IMR-90 (cell line): ENCODE results near the gene COL5A1. TPM values are rescaled to one million over a fixed set of nuclear protein-coding genes. Genes with fewer than 3 reads are reported as not detected.

Source experiments
- ATAC-seq: fragments of 200-7000 bp; cut with Tn5 transposase; 2 replicates; pipeline ENCODE4 v1.9.1; 2020; ENCODE audit warnings: low read depth, mild to moderate bottlenecking, moderate library complexity
- BruUV-seq: library from RNA; stranded (reverse); fragments of 400-500 nt; replicated peaks from 2 replicates; lab custom pipeline; 2021; lab: Mats Ljungman, UMichigan
- CTCF ChIA-PET: fragments of 300-600 bp; formaldehyde crosslinking; extraction: SDS; loops from one replicate; lab custom pipeline; 2021; ENCODE audit warnings: antibody characterized with exemption; lab: Yijun Ruan, JAX
- POLR2A ChIA-PET: fragments of 300-600 bp; sonication (Branson Sonifier 250); formaldehyde crosslinking; loops from one replicate; lab custom pipeline; 2022; ENCODE audit warnings: antibody characterized with exemption; ENCODE audit not compliant: unreplicated experiment; lab: Charles Lee
- DNase-seq: peaks from one replicate; pipeline ENCODE4 v3.0.0; 2013
- H2AFZ ChIP-seq: replicated peaks from 2 replicates; pipeline ENCODE3; 2013; ENCODE audit warnings: low read length, mild to moderate bottlenecking; ENCODE audit not compliant: poor library complexity
- H2AK5ac ChIP-seq: 2 replicates; pipeline ENCODE4 v1.6.1; 2013; ENCODE audit warnings: low read depth, low read length, inconsistent platforms
- H2AK9ac ChIP-seq: replicated peaks from 2 replicates; pipeline ENCODE3; 2013; ENCODE audit warnings: mild to moderate bottlenecking, low read depth, low read length, moderate library complexity; ENCODE audit not compliant: poor library complexity
- H2BK120ac ChIP-seq: 2 replicates; pipeline ENCODE4 v1.6.1; 2013; ENCODE audit warnings: low read depth, low read length, inconsistent platforms
- H2BK15ac ChIP-seq: 3 replicates; pipeline ENCODE4 v1.6.1; 2013; ENCODE audit warnings: low read depth, low read length, inconsistent platforms
- H2BK20ac ChIP-seq: 2 replicates; pipeline ENCODE4 v1.6.1; 2013; ENCODE audit warnings: low read depth, mild to moderate bottlenecking, inconsistent platforms, low read length, moderate library complexity
- H2BK5ac ChIP-seq: 2 replicates; pipeline ENCODE4 v1.6.1; 2013; ENCODE audit warnings: mild to moderate bottlenecking, low read depth, low read length, inconsistent platforms; ENCODE audit not compliant: poor library complexity, severe bottlenecking
- H3K14ac ChIP-seq: replicated peaks from 2 replicates; pipeline ENCODE4 v1.6.1; 2013; ENCODE audit warnings: low read depth, low read length, inconsistent platforms
- H3K18ac ChIP-seq: 2 replicates; pipeline ENCODE4 v1.6.1; 2013; ENCODE audit warnings: low read depth, low read length, control low read depth
- H3K23ac ChIP-seq: 2 replicates; pipeline ENCODE4 v1.6.1; 2013; ENCODE audit warnings: low read depth, low read length, inconsistent platforms
- H3K27ac ChIP-seq: 2 replicates; pipeline ENCODE4 v1.5.1; 2013; ENCODE audit warnings: mild to moderate bottlenecking, control low read depth, low read length; ENCODE audit not compliant: insufficient read depth
- H3K27me3 ChIP-seq: 2 replicates; pipeline ENCODE4 v1.6.1; 2013; ENCODE audit warnings: low read length; ENCODE audit not compliant: control insufficient read depth, insufficient read depth
- H3K36me3 ChIP-seq: 2 replicates; pipeline ENCODE4 v1.6.1; 2013; ENCODE audit warnings: low read length, mixed read lengths; ENCODE audit not compliant: control insufficient read depth, insufficient read depth
- H3K4ac ChIP-seq: 2 replicates; pipeline ENCODE4 v1.6.1; 2013; ENCODE audit warnings: low read depth, low read length, inconsistent platforms
- H3K4me1 ChIP-seq: 2 replicates; pipeline ENCODE4 v1.6.1; 2013; ENCODE audit warnings: low read length, mixed read lengths; ENCODE audit not compliant: control insufficient read depth, insufficient read depth
- H3K4me2 ChIP-seq: 2 replicates; pipeline ENCODE4 v1.6.1; 2013; ENCODE audit warnings: low read depth, mild to moderate bottlenecking, control low read depth, low read length, moderate library complexity
- H3K4me3 ChIP-seq: 2 replicates; pipeline ENCODE4 v1.5.1; 2013; ENCODE audit warnings: low read depth, mild to moderate bottlenecking, control low read depth, low read length, moderate library complexity; ENCODE audit not compliant: insufficient read depth
- H3K56ac ChIP-seq: 2 replicates; pipeline ENCODE4 v1.6.1; 2013; ENCODE audit warnings: low read length, inconsistent platforms; ENCODE audit not compliant: insufficient read depth; ENCODE audit errors: extremely low read depth
- H3K79me1 ChIP-seq, 2 experiments: 2 replicates each; pipeline ENCODE4 v1.6.1; 2013; ENCODE audit warnings: low read length in 2 of 2, inconsistent platforms in 1 of 2, low read depth in 1 of 2
- H3K9ac ChIP-seq: 2 replicates; pipeline ENCODE4 v1.6.1; 2013; ENCODE audit warnings: low read depth, low read length, control low read depth
- H3K9me1 ChIP-seq: 2 replicates; pipeline ENCODE4 v1.6.1; 2013; ENCODE audit warnings: low read length, inconsistent platforms; ENCODE audit not compliant: insufficient read depth
- H3K9me3 ChIP-seq: 2 replicates; pipeline ENCODE4 v1.6.1; 2013; ENCODE audit warnings: low read length; ENCODE audit not compliant: control insufficient read depth, insufficient read depth
- H4K20me1 ChIP-seq: 2 replicates; pipeline ENCODE4 v1.6.1; 2013; ENCODE audit warnings: low read length, inconsistent platforms; ENCODE audit not compliant: insufficient read depth
- H4K5ac ChIP-seq: 2 replicates; pipeline ENCODE4 v1.6.1; 2013; ENCODE audit warnings: mild to moderate bottlenecking, low read depth, low read length, control low read depth
- H4K8ac ChIP-seq, 2 experiments: 2 replicates each; pipeline ENCODE4 v1.6.1; 2013; ENCODE audit warnings: low read depth in 2 of 2, low read length in 2 of 2, control low read depth in 1 of 2, inconsistent platforms in 1 of 2
- H4K91ac ChIP-seq: 2 replicates; pipeline ENCODE4 v1.6.1; 2013; ENCODE audit warnings: low read depth, low read length, inconsistent platforms; ENCODE audit not compliant: insufficient read depth
- BHLHE40 ChIP-seq: fragments of 150-350 bp; IDR thresholded peaks from 2 replicates; pipeline ENCODE4 v1.6.1; 2016; ENCODE audit warnings: mild to moderate bottlenecking, low read depth, low read length
- CEBPB ChIP-seq: IDR thresholded peaks from 2 replicates; pipeline ENCODE4 v1.6.1; 2012; ENCODE audit warnings: low read depth, low read length, improper control_type of control experiment
- CHD1 ChIP-seq: IDR thresholded peaks from 2 replicates; pipeline ENCODE4 v1.6.1; 2012; ENCODE audit warnings: low read depth, low read length, improper control_type of control experiment
- ELK1 ChIP-seq: fragments of 150-350 bp; IDR thresholded peaks from 2 replicates; pipeline ENCODE4 v1.6.1; 2016; ENCODE audit warnings: low read depth, mild to moderate bottlenecking, low read length, moderate library complexity, borderline replicate concordance
- FOS ChIP-seq: fragments of 150-350 bp; IDR thresholded peaks from 2 replicates; pipeline ENCODE4 v1.6.1; 2016; ENCODE audit warnings: low read depth, low read length
- MAFK ChIP-seq: IDR thresholded peaks from 2 replicates; pipeline ENCODE4 v1.6.1; 2012; ENCODE audit warnings: low read depth, low read length, improper control_type of control experiment
- MAZ ChIP-seq: IDR thresholded peaks from 2 replicates; pipeline ENCODE4 v1.6.1; 2012; ENCODE audit warnings: low read depth, mild to moderate bottlenecking, low read length, improper control_type of control experiment, moderate library complexity, borderline replicate concordance
- MXI1 ChIP-seq: IDR thresholded peaks from 2 replicates; pipeline ENCODE4 v1.6.1; 2012; ENCODE audit warnings: low read depth, mild to moderate bottlenecking, low read length, moderate library complexity, borderline replicate concordance
- NFE2L2 ChIP-seq: fragments of 150-350 bp; IDR thresholded peaks from 2 replicates; pipeline ENCODE4 v1.6.1; 2016; ENCODE audit warnings: low read depth, mild to moderate bottlenecking, low read length
- POLR2A ChIP-seq: IDR thresholded peaks from 2 replicates; pipeline ENCODE4 v1.6.1; 2012; ENCODE audit warnings: mild to moderate bottlenecking, low read depth, low read length
- RAD21 ChIP-seq: IDR thresholded peaks from 2 replicates; pipeline ENCODE4 v1.6.1; 2012; ENCODE audit warnings: low read length, improper control_type of control experiment
- RCOR1 ChIP-seq: IDR thresholded peaks from 2 replicates; pipeline ENCODE4 v1.6.1; 2012; ENCODE audit warnings: mild to moderate bottlenecking, low read length, improper control_type of control experiment; ENCODE audit not compliant: insufficient replicate concordance
- RFX5 ChIP-seq: IDR thresholded peaks from 2 replicates; pipeline ENCODE4 v1.8.0; 2012; ENCODE audit warnings: low read depth, mild to moderate bottlenecking, low read length, moderate library complexity
- SMC3 ChIP-seq: fragments of 150-350 bp; IDR thresholded peaks from 2 replicates; pipeline ENCODE4 v1.6.1; 2016; ENCODE audit warnings: low read depth, mild to moderate bottlenecking, antibody characterized with exemption, low read length, moderate library complexity
- WGBS, 2 experiments: methylation state at CpG; one replicate each; pipeline versions ENCODE4 v1.1.5 to v1.1.7; 2013; ENCODE audit warnings: missing lambda C conversion rate in 2 of 2; ENCODE audit not compliant: insufficient read length in 1 of 2; ENCODE audit errors: extremely low coverage in 2 of 2; 5-methylcytosine and 5-hydroxymethylcytosine counted together
- dilution Hi-C: fragments of 300-500 bp; cut with HindIII; formaldehyde crosslinking; loops from one replicate; pipeline ENCODE4 v1.14.3; 2018; ENCODE audit warnings: low sequenced_read_pairs; ENCODE audit not compliant: unreplicated experiment
- in situ Hi-C: fragments of 300-500 bp; cut with MboI; formaldehyde crosslinking; loops from 3 replicates; pipeline ENCODE4 v1.14.3; 2019; ENCODE audit warnings: low sequenced_read_pairs, inconsistent platforms, mixed read lengths
- intact Hi-C: fragments of 100-400 bp; cut with micrococcal nuclease; formaldehyde crosslinking; loops from 2 replicates; pipeline ENCODE4 v1.10.0; 2022
- polyA plus RNA-seq, 3 experiments: library from polyadenylated mRNA; depleted of rRNA; stranded (reverse); fragments of >200 nt; gene quantifications; 2 replicates each; pipeline ENCODE4 v1.2.3, GENCODE V29; 2012; ENCODE audit warnings: low replicate concordance in 1 of 3
- total RNA-seq: library from RNA; depleted of rRNA; stranded (reverse); fragments of >200 nt; gene quantifications from 2 replicates; pipeline ENCODE4 v1.2.3, GENCODE V29; 2012
- TF ChIP-seq, protein P1 (sequence below): conservative IDR thresholded peaks from 2 replicates; pipeline ENCODE4 v1.5.1; 2012; ENCODE audit warnings: mild to moderate bottlenecking, low read depth, low read length, improper control_type of control experiment
- TF ChIP-seq, protein P2 (sequence below): fragments of 150-350 bp; IDR thresholded peaks from 2 replicates; pipeline ENCODE4 v1.6.1; 2017; ENCODE audit warnings: mild to moderate bottlenecking, antibody characterized with exemption, low read length, low read depth

Gene COL5A1
- total and polyA plus RNA-seq, 2 of the 4 experiments (the other 2 are of a cell fraction): 19.2 to 173 TPM

GRCh38 chr9:134723491-134724190 is 82.0 kb downstream of the COL5A1 start:
- H4K91ac ChIP-seq: no peak overlapping the region
- TF ChIP-seq RCOR1: no peak
- no peak for TF ChIP-seq MXI1
- TF ChIP-seq POLR2A: no peak
- TF ChIP-seq CEBPB: no peak
- no peak for TF ChIP-seq BHLHE40
- TF ChIP-seq CHD1: no peak
- TF ChIP-seq MAZ: no peak
- TF ChIP-seq, protein P1, sequence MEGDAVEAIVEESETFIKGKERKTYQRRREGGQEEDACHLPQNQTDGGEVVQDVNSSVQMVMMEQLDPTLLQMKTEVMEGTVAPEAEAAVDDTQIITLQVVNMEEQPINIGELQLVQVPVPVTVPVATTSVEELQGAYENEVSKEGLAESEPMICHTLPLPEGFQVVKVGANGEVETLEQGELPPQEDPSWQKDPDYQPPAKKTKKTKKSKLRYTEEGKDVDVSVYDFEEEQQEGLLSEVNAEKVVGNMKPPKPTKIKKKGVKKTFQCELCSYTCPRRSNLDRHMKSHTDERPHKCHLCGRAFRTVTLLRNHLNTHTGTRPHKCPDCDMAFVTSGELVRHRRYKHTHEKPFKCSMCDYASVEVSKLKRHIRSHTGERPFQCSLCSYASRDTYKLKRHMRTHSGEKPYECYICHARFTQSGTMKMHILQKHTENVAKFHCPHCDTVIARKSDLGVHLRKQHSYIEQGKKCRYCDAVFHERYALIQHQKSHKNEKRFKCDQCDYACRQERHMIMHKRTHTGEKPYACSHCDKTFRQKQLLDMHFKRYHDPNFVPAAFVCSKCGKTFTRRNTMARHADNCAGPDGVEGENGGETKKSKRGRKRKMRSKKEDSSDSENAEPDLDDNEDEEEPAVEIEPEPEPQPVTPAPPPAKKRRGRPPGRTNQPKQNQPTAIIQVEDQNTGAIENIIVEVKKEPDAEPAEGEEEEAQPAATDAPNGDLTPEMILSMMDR: no peak
- no peak for TF ChIP-seq NFE2L2
- TF ChIP-seq, protein P2, sequence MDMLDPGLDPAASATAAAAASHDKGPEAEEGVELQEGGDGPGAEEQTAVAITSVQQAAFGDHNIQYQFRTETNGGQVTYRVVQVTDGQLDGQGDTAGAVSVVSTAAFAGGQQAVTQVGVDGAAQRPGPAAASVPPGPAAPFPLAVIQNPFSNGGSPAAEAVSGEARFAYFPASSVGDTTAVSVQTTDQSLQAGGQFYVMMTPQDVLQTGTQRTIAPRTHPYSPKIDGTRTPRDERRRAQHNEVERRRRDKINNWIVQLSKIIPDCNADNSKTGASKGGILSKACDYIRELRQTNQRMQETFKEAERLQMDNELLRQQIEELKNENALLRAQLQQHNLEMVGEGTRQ: no peak
- TF ChIP-seq ELK1: no peak
- TF ChIP-seq RFX5: no peak
- no peak for TF ChIP-seq MAFK
- TF ChIP-seq FOS: no peak
- TF ChIP-seq RAD21: no peak
- TF ChIP-seq SMC3: no peak
- no peak overlapping the region for H4K5ac ChIP-seq
- H3K4me2 ChIP-seq: no peak overlapping the region
- ATAC-seq (no peak), DNase-seq (no peak)
- no peak overlapping the region for H3K23ac ChIP-seq
- H3K36me3 ChIP-seq: peaks cover 69% of the 10 kb centered on the region
- H4K8ac ChIP-seq: no peak overlapping the region
- peak overlapping the region; percentile 40 for H2AFZ ChIP-seq
- peaks cover 20% of the 10 kb centered on the region for H3K4me1 ChIP-seq
- intact Hi-C loops (no loop called here), dilution Hi-C loops (no loop called here), in situ Hi-C loops (no loop called here)
- H3K4ac ChIP-seq: no peak overlapping the region
- no peak overlapping the region for H2AK5ac ChIP-seq
- H3K56ac ChIP-seq: no peak overlapping the region
- CTCF ChIA-PET: no interaction called here
- no peak overlapping the region for H3K4me3 ChIP-seq
- peaks cover 37 to 100% of the 10 kb centered on the region in 2 experiments for H3K79me1 ChIP-seq
- H2BK5ac ChIP-seq: no peak overlapping the region
- no peak overlapping the region for H2AK9ac ChIP-seq
- no peak overlapping the region for H2BK120ac ChIP-seq
- 94% methylated on average over 3 of the region's 13 CpGs; no CpG with 5 or more reads in 1 of the 2 experiments for WGBS, 2 experiments
- H3K27me3 ChIP-seq: no peaks in the 10 kb centered on the region
- no peak overlapping the region for H2BK20ac ChIP-seq
- no peaks in the 10 kb centered on the region for H3K9me3 ChIP-seq
- H3K27ac ChIP-seq: no peak overlapping the region
- no peak overlapping the region for H3K18ac ChIP-seq
- H4K20me1 ChIP-seq: peaks cover 100% of the 10 kb centered on the region
- no peak overlapping the region for H3K9ac ChIP-seq
- no TSS peak for BruUV-seq
- H3K9me1 ChIP-seq: peaks cover 47% of the 10 kb centered on the region
- no peak overlapping the region for H3K14ac ChIP-seq
- no peak overlapping the region for H2BK15ac ChIP-seq
- POLR2A ChIA-PET: no interaction called here
